ENCODE data around the gene OMA1. TPM values are rescaled to one million over a fixed set of nuclear protein-coding genes. Genes with fewer than 3 reads are reported as not detected.

OMA1 gene
- total RNA-seq, 1 experiment from 2014 or later: 11.9 TPM

DNA sequence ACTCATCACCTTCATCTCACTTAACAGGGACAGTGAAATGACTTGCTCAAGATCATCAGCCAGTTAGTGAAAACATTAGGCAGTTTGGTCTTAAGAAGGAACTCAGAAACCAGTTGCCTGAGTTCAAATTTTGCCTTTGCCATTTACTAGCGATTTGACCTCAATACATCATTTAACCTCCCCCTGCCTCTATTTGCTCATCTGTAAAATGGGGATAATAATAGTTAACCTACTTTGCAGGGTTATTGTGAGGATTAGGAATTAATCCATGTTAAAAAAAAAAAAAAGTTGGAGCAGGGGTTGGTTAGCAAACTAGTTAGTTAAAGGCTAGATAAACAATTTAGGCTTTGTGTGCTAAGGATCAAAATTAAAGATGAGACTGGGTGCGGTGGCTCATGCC is 41.1 kb upstream of the OMA1 start:
- Histone ChIP-seq H3K9me3 (ENCODE audit: low read depth, low read length, poor library complexity, severe bottlenecking) (no peaks in the 10 kb centered on the region), H3K36me3 (ENCODE audit: insufficient read depth, low read length, poor library complexity, severe bottlenecking) (no peaks in the 10 kb centered on the region), H3K27ac (ENCODE audit: low read depth, low read length, poor library complexity, severe bottlenecking) (no peak overlapping the region), H3K4me1 (ENCODE audit: insufficient read depth, low read length, poor library complexity, severe bottlenecking) (peaks cover 3% of the 10 kb centered on the region), H3K4me3 (ENCODE audit: low read depth, low read length, poor library complexity, severe bottlenecking) (no peak overlapping the region), H3K27me3 (replicated peaks; ENCODE audit: insufficient read depth, low read depth, low read length, poor library complexity) (no peaks in the 10 kb centered on the region)
- DNase-seq (ENCODE audit: low spot score): no peak
- no TSS peak for BruUV-seq (replicated peaks)
- intact Hi-C loops (cut with micrococcal nuclease; ENCODE audit: unreplicated experiment): no loop called here
- ChIA-PET CTCF (no interaction called here), POLR2A (ENCODE audit: low non-redundant PET) (no interaction called here)
- TF ChIP-seq EZH2 (IDR thresholded peaks at IDR 0.05; ENCODE audit: borderline replicate concordance, low read depth, low read length, poor library complexity, severe bottlenecking) (no peak), CTCF (conservative IDR thresholded peaks at IDR 0.05; ENCODE audit: low read depth, low read length) (no peak)

GRCh38 chr1:58586271-58586670 is 39.7 kb upstream of the OMA1 start:
- CTCF ChIA-PET: no interaction called here
- no peaks in the 10 kb centered on the region for H3K9me3 ChIP-seq (ENCODE audit: low read depth, low read length, poor library complexity, severe bottlenecking)
- BruUV-seq (replicated peaks): no TSS peak
- intact Hi-C loops (cut with micrococcal nuclease; ENCODE audit: unreplicated experiment): no loop called here
- H3K4me1 ChIP-seq (ENCODE audit: insufficient read depth, low read length, poor library complexity, severe bottlenecking): peaks cover 3% of the 10 kb centered on the region
- POLR2A ChIA-PET (ENCODE audit: low non-redundant PET): no interaction called here
- H3K27ac ChIP-seq (ENCODE audit: low read depth, low read length, poor library complexity, severe bottlenecking): no peak overlapping the region
- H3K4me3 ChIP-seq (ENCODE audit: low read depth, low read length, poor library complexity, severe bottlenecking): no peak overlapping the region
- H3K36me3 ChIP-seq (ENCODE audit: insufficient read depth, low read length, poor library complexity, severe bottlenecking): no peaks in the 10 kb centered on the region
- no peak for TF ChIP-seq EZH2 (IDR thresholded peaks at IDR 0.05; ENCODE audit: borderline replicate concordance, low read depth, low read length, poor library complexity, severe bottlenecking)
- TF ChIP-seq CTCF (conservative IDR thresholded peaks at IDR 0.05; ENCODE audit: low read depth, low read length): no peak
- H3K27me3 ChIP-seq (replicated peaks; ENCODE audit: insufficient read depth, low read depth, low read length, poor library complexity): no peaks in the 10 kb centered on the region
- no peak for DNase-seq (ENCODE audit: low spot score)

DNA sequence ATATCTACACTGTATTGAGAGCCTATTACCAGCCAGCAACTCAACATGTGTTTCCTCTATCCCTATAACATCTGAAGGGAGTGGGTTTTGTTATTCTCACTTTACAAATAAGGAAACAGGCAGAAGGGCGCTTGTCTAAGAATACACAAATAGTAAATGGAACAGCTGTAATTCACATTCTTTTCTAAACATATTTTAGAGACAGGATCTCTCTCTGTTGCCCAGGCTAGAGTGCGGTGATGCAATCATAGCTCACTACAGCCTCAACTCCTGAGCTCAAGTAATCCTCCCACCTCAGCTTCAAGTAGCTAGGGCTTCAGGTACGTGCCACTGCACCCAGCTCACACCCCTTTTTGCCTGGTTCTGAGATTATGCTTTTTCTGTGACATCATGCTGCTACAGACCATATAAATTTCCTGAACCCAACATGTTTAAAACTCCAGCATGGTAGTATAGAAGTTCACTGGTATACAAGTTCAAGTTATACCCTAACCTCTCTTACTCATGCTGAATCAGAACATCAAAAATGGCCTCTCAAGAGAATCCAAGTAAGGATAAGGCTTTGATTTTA is 39.1 kb upstream of the OMA1 start:
- CTCF ChIA-PET: no interaction called here
- intact Hi-C loops (cut with micrococcal nuclease; ENCODE audit: unreplicated experiment): no loop called here
- Histone ChIP-seq H3K9me3 (ENCODE audit: low read depth, low read length, poor library complexity, severe bottlenecking) (no peaks in the 10 kb centered on the region), H3K27ac (ENCODE audit: low read depth, low read length, poor library complexity, severe bottlenecking) (no peak overlapping the region), H3K36me3 (ENCODE audit: insufficient read depth, low read length, poor library complexity, severe bottlenecking) (no peaks in the 10 kb centered on the region), H3K27me3 (replicated peaks; ENCODE audit: insufficient read depth, low read depth, low read length, poor library complexity) (no peaks in the 10 kb centered on the region), H3K4me1 (ENCODE audit: insufficient read depth, low read length, poor library complexity, severe bottlenecking) (peaks cover 3% of the 10 kb centered on the region), H3K4me3 (ENCODE audit: low read depth, low read length, poor library complexity, severe bottlenecking) (no peak overlapping the region)
- BruUV-seq (replicated peaks): no TSS peak
- TF ChIP-seq EZH2 (IDR thresholded peaks at IDR 0.05; ENCODE audit: borderline replicate concordance, low read depth, low read length, poor library complexity, severe bottlenecking): no peak
- no peak for TF ChIP-seq CTCF (conservative IDR thresholded peaks at IDR 0.05; ENCODE audit: low read depth, low read length)
- DNase-seq (ENCODE audit: low spot score): no peak
- POLR2A ChIA-PET (ENCODE audit: low non-redundant PET): no interaction called here

Data from A673 (cell line).